Measurements from ENCODE around the gene IL26. TPM values are rescaled to one million over a fixed set of nuclear protein-coding genes. Genes with fewer than 3 reads are reported as not detected.
"Not testable (repeated sequence)": the region's sequence is repeated elsewhere in the genome, so short reads cannot be mapped to it uniquely, and the experiment has no call there.

Gene IL26
- total RNA-seq, 1 donor from 2014 or later: not detected

DNA sequence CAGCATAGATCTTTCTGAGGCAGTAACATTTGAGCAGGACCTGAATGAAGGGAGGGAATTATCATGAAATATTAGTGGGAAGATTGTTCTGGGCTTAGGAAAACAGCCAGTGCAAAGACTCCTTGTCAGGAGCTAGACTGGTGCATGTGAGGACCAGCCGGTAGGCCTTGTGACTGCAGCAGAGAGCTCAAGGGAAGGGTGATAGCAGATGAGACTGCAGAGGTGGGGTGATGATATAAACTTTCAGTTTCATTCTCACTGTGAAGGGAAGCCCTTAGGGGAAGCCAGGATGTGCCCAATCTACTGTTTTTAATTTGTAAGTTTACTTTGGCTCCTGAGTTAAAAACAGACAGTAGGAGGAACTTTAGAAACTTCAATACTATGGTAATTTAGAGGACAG is 15.4 kb upstream of the IL26 start:
- no peak for DNase-seq (ENCODE audit: extremely low read depth, low read depth, low spot score)

DNA sequence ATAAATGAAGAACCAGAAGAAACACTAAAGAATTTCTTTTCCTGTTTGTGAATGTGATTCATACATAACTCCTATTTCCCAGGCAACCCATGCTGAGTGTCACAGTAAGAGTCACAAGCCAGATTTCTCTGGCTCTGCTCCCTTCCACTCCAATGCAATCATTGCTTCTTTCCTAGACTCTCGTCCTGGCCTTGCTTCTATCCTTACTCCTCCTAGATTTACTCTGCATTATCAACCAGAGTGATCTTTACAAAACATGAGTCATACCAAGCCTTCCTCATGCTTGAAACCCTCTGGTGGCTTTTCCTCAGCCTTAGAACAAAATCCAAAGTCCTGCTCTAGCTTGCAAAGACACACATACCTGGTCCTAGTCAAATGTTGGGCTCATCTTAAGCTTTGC is 14.5 kb upstream of the IL26 start:
- DNase-seq (ENCODE audit: extremely low read depth, low read depth, low spot score): peak; percentile 22

- no peak for DNase-seq (ENCODE audit: extremely low read depth, low read depth, low spot score)
Measured at GRCh38 chr12:68239309-68239982, 13.8 kb upstream of the IL26 start.

GRCh38 chr12:68237619-68238018 is 12.0 kb upstream of the IL26 start:
- DNase-seq (ENCODE audit: extremely low read depth, low read depth, low spot score): no peak

DNA sequence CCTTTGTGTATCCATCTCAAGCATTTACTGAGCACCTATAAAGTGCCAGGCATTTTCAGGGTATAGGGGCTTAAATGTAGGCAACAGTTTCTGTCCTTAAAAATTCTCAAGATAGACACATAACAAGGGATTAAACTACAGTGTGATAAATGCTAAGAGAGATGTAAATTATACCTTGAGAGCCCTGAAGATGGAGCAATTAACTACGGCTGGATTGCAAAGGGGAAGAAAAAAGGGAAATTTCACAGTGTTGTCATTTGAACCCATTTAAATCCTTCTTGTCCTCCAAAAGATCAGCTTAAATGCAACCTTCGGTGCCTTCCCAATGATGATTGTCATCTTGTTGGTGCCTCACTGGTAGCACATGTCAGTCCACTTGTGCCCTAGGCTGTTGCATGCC is 11.5 kb upstream of the IL26 start:
- DNase-seq (ENCODE audit: extremely low read depth, low read depth, low spot score): no peak

- DNase-seq (ENCODE audit: extremely low read depth, low read depth, low spot score): no peak
Measured at GRCh38 chr12:68236421-68237059, 10.9 kb upstream of the IL26 start.

GRCh38 chr12:68235576-68235975 is 10.0 kb upstream of the IL26 start:
- DNase-seq (ENCODE audit: extremely low read depth, low read depth, low spot score): no peak

DNA sequence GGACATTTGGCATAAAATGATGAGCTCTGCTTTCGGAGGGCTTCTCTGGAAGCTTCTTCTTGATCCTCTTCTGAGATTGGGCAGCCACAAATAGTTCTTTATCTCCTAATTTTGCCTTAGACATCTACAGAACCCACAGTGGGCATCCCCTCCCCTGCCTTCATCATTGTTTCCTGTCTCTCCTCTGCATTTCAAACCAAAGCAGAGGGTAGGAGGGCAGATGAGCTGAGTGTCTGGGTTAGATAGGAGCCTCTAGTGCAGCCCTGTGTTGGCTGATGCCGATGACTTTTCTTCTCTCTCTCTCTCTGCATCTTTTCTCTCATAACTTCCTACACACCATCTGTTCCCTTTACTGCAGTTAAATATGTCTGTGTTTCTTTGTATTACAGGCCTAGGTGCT is 8.5 kb upstream of the IL26 start:
- no peak for DNase-seq (ENCODE audit: extremely low read depth, low read depth, low spot score)

- no peak for DNase-seq (ENCODE audit: extremely low read depth, low read depth, low spot score)
Measured at GRCh38 chr12:68233498-68233897, 7.9 kb upstream of the IL26 start.

DNA sequence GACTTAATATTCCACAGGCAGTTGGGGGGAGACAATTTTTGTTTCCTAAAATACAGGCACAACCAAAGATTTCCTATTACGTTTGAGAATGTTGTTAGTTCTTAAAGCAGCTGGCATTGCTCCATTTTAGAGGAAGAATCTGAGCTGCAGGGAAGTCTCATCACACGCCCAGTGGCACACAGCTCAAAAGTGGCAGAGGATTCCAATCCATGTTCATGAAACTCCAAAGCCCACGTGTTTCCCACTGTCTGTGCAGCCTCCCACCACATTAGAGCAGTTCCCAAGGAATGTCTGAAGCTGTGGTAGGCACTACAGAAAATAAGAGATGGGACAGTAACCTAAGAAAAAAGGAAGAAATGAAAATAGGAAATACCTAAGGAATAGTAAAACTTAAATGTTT is 6.1 kb upstream of the IL26 start:
- DNase-seq (ENCODE audit: extremely low read depth, low read depth, low spot score): no peak

GRCh38 chr12:68231229-68231628 is 5.6 kb upstream of the IL26 start:
- no peak for DNase-seq (ENCODE audit: extremely low read depth, low read depth, low spot score)

GRCh38 chr12:68229956-68230355 is 4.3 kb upstream of the IL26 start:
- DNase-seq (ENCODE audit: extremely low read depth, low read depth, low spot score): no peak

GRCh38 chr12:68227356-68227755 is 1.7 kb upstream of the IL26 start:
- no peak for DNase-seq (ENCODE audit: extremely low read depth, low read depth, low spot score)

DNA sequence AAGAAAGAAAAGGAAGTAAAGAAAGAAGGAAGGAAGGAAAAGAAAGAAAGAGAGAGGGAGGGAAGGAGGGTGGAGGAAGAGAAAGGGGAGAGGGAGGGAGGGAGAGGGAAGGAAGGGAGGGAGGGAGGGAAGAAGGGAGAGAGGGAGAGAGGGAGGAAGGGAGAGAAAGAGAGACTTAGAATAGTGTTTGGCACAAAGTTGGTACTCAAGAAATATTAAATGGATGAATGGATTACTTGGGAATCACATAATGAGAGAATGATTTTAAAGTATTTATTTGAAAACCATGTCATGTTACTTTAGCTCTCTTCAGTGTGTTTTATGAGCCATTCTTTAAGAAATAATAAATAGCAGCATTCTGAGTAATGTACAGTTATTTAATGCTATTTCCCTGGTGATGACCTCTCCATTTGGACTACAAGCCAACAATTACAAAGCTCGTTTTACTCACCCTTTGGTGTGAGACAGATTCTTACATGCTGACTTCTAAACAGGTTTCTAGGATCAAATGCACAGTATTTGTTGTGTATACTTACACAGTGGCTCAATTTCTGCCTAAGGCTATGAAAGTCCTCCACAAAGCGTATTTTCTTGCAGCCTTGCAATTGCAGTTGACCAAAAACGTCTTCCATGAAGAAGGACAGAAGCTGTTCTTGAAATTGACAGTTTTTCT is 861 bp downstream of the IL26 start:
- no peak for DNase-seq (ENCODE audit: extremely low read depth, low read depth, low spot score)

DNA sequence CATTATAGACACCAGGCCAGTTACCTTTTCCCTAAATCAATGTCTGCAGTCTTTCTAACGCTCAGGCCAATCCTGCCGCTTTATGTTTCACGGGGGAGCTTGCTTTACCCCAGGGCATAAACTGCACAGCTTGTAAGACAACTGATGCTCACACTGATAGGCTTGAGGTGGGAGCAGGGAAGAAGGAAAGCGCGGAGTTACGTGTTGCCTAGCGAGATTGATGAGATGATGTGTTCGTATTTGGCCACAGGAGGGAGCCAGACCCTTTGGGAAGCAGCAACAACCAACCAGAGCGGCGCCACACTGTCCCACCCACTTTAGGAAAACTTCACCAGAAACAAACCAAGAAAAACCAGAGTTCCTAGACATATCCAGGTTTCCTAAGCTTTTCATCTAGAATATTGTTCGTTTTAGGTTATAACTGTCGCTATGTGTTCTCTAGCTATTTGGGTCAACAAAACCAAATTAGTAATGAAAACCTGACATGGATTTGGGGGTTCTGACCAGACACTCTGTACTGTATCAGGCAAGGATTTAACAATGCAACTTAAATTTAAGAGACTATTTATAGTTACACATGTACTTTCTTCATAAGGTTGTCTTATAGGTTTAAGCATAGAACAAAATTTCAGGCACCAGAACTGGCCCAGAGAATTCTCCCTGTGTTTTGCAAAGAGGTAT is 2.4 kb downstream of the IL26 start:
- peak; percentile 62 for DNase-seq (ENCODE audit: extremely low read depth, low read depth, low spot score)

DNA sequence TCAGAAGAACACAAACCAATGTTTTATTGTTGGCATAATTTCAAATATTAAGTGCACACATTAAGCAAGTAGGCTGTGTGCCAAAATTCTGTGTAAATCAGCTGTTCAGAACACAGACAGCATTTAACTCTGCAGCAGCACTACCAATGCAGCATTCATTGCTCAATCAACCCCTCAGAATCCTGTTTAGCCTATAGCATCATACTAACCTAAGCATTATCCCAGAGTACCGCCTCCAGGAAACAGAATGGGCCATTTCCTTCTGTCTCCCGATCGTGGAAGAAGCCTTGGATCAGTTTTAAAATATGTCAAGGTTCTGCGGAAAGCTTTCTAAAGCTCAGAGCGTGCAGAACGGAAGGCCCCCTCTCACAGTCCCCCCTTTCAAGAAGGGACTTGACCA is 3.3 kb downstream of the IL26 start:
- no peak for DNase-seq (ENCODE audit: extremely low read depth, low read depth, low spot score)

DNA sequence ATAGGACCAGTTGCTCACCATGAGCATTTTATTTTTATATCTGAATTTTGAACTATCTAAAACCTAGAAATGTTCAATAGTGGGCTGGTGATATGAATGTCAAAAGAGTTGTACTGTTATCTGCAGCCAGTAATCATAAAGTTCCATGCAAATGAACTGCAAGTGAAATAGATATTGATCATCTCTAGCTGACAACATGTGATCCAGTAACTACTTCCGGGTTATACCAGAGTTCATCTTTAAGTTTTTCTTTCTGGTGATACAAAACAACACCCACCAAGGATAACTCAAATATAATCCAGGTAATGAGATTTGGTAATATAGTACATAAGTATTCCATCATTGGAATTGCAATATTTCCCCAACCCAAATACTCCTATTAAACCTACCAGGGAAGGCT is 4.1 kb downstream of the IL26 start:
- no peak for DNase-seq (ENCODE audit: extremely low read depth, low read depth, low spot score)

DNA sequence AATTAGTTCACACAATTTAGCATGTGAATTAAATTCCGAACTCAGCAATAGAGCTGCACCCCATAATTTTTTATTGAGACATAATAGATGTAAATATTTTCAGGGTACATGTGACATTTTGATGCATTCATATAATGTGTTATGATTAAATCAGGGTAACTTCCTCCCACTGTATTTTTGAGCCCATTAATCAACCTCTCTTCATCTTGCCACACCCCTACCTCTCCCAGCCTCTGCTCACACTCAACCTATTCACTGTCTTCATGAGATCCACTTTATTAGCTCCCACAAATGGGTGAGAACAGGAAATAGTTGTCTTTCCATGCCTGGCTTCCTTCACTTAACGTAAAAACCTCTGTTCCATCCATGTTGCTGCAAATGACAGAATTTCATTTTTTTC is 14.7 kb downstream of the IL26 start:
- no peak for DNase-seq (ENCODE audit: extremely low read depth, low read depth, low spot score)

- DNase-seq (ENCODE audit: extremely low read depth, low read depth, low spot score): not testable (repeated sequence)
Measured at GRCh38 chr12:68209048-68209728, 16.4 kb downstream of the IL26 start.

GRCh38 chr12:68207276-68207675 is 18.3 kb downstream of the IL26 start:
- DNase-seq (ENCODE audit: extremely low read depth, low read depth, low spot score): no peak

DNA sequence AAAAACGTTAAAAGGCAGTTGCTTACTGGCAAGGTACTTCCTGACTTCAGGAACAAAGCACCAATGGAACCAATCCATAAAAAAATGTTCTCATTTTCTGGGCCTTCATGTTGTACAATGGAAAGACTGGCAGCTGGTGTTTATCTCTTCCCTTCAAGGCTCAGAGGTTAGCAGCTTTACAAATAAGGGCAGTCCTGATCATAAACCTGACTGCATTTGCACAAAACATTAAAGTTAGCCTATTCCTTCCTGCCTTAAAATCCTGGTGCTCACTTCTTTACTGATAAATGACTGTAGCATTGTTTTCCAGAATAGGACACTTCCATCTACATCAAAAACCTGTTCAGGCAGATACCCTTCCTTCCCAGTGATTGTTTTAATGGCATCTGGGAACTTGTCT is 19.2 kb downstream of the IL26 start:
- no peak for DNase-seq (ENCODE audit: extremely low read depth, low read depth, low spot score)
